Stomach (tissue), 9 donors: ENCODE data around the gene STPG4. TPM values are rescaled to one million over a fixed set of nuclear protein-coding genes. Genes with fewer than 3 reads are reported as not detected.
A peak's percentile ranks its signal among the peaks of the same experiment; 100 is the strongest.

ENCODE experiments used
- DNase-seq, 2 donors: peaks; one replicate each; pipeline versions ENCODE4 v3.0.0 to v3.0.0-alpha.2; 2013 to 2019
- H3K27ac ChIP-seq, 5 donors: fragments of 200-600 bp in 4 of 5; sonication (generic) in 4 of 5; one replicate each; pipeline ENCODE4 v1.5.1; 2013 to 2019; ENCODE audit warnings: mild to moderate bottlenecking in 1 of 5, moderate library complexity in 1 of 5
- H3K27me3 ChIP-seq, 3 donors: fragments of 200-600 bp; sonication (generic); one replicate each; pipeline ENCODE4 v1.5.1; 2017 to 2019; ENCODE audit warnings: mixed run types in 1 of 3
- H3K36me3 ChIP-seq, 4 donors: fragments of 200-600 bp; sonication (generic); 1 replicate in 3 of 4; 2 replicates in 1 of 4; pipeline ENCODE4 v1.5.1; 2016 to 2019
- H3K4me1 ChIP-seq, 4 donors: fragments of 200-600 bp; sonication (generic); one replicate each; pipeline ENCODE4 v1.5.1; 2016 to 2019
- H3K4me3 ChIP-seq, 4 donors: fragments of 200-600 bp; sonication (generic) in 3 of 4; one replicate each; pipeline ENCODE4 v1.5.1; 2016 to 2019; ENCODE audit warnings: mild to moderate bottlenecking in 1 of 4
- H3K9me3 ChIP-seq, 4 donors: fragments of 200-600 bp; sonication (generic); one replicate each; pipeline ENCODE4 v1.5.1; 2016 to 2019
- EP300 ChIP-seq: sonication (generic); formaldehyde crosslinking; IDR thresholded peaks from one replicate; pipeline ENCODE4 v1.6.1; 2017; ENCODE audit warnings: antibody characterized with exemption
- POLR2A ChIP-seq, 4 donors: fragments of 450-650 bp; IDR thresholded peaks; one replicate each; pipeline ENCODE4 v1.6.1; 2016; ENCODE audit warnings: antibody characterized with exemption in 4 of 4, control low read depth in 2 of 4, mild to moderate bottlenecking in 1 of 4, moderate library complexity in 1 of 4
- POLR2AphosphoS5 ChIP-seq, 3 donors: sonication (generic); formaldehyde crosslinking; IDR thresholded peaks; one replicate each; pipeline ENCODE4 v1.6.1; 2016; ENCODE audit warnings: antibody characterized with exemption in 3 of 3
- WGBS, 5 donors: extraction: QIAGEN DNeasy Blood & Tissue Kit in 3 of 5; methylation state at CpG; one replicate each; pipeline versions ENCODE4 v1.1.5 to v1.1.7; 2013 to 2018; 5-methylcytosine and 5-hydroxymethylcytosine counted together
- intact Hi-C: fragments of 100-400 bp; cut with DNase I; formaldehyde crosslinking; loops from one replicate; pipeline ENCODE4 v1.15.1; 2023; ENCODE audit warnings: low total_unique reads
- polyA plus RNA-seq, 3 donors: library from polyadenylated mRNA; stranded (reverse); fragments of 200-250 nt; gene quantifications; one replicate each; pipeline ENCODE4 v1.2.3, GENCODE V29; 2013
- total RNA-seq, 5 donors: library from RNA; depleted of rRNA; stranded (reverse); fragments of >200 nt; gene quantifications; one replicate each; pipeline versions ENCODE4 v1.1.0 to v1.2.3, GENCODE V29; 2014 to 2016
- TF ChIP-seq, protein P1 (sequence below), 7 experiments: fragments of 450-650 bp in 4 of 7; fragments of 200-600 bp in 3 of 7; sonication (generic) in 3 of 7; IDR thresholded peaks; one replicate each; pipeline ENCODE4 v1.5.1; 2016 to 2019; ENCODE audit warnings: antibody characterized with exemption in 7 of 7, control low read depth in 2 of 7, mild to moderate bottlenecking in 1 of 7
- donor health status: healthy with polysubstance abuse.
- donor health status: Bipolar disorder and iron deficiency.
- donor health status: healthy.

The STPG4 gene
- total and polyA plus RNA-seq, 8 donors, result not detected

DNA sequence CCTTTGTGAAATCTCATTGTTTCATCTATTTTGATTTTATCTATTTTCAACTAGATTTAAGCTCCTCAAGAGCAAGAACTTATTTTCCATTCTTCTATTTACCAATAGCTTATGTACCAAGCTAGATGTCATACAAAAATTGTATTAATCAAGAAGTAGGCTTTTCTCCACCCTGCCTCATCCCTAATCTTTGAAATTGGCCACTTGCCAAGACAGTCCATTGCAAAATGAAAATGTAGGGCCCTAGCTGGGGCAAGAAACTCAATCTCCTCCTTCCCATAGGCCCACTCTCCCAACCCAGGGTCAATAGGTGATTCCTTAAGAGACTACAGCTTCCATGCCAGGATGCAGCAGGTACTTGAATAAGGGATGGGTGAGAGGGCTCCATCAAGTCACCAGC lies 39.3 kb upstream of the STPG4 start:
- DNase-seq, result no peak
- no peaks in the 10 kb centered on the region for H3K36me3 ChIP-seq
- no peaks in the 10 kb centered on the region for H3K27me3 ChIP-seq
- TF ChIP-seq POLR2AphosphoS5 (IDR thresholded peaks at IDR 0.05), result no peak
- TF ChIP-seq, protein P1, sequence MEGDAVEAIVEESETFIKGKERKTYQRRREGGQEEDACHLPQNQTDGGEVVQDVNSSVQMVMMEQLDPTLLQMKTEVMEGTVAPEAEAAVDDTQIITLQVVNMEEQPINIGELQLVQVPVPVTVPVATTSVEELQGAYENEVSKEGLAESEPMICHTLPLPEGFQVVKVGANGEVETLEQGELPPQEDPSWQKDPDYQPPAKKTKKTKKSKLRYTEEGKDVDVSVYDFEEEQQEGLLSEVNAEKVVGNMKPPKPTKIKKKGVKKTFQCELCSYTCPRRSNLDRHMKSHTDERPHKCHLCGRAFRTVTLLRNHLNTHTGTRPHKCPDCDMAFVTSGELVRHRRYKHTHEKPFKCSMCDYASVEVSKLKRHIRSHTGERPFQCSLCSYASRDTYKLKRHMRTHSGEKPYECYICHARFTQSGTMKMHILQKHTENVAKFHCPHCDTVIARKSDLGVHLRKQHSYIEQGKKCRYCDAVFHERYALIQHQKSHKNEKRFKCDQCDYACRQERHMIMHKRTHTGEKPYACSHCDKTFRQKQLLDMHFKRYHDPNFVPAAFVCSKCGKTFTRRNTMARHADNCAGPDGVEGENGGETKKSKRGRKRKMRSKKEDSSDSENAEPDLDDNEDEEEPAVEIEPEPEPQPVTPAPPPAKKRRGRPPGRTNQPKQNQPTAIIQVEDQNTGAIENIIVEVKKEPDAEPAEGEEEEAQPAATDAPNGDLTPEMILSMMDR (IDR thresholded peaks at IDR 0.05), result no peak
- TF ChIP-seq POLR2A (IDR thresholded peaks at IDR 0.05), result no peak
- TF ChIP-seq EP300, result no peak
- no peak overlapping the region for H3K27ac ChIP-seq
- H3K4me3 ChIP-seq, result no peak overlapping the region
- peaks cover 12 to 44% (median 27%) of the 10 kb centered on the region in 4 donors for H3K4me1 ChIP-seq
- H3K9me3 ChIP-seq, result no peaks in the 10 kb centered on the region
- intact Hi-C loops, result no loop called here

DNA sequence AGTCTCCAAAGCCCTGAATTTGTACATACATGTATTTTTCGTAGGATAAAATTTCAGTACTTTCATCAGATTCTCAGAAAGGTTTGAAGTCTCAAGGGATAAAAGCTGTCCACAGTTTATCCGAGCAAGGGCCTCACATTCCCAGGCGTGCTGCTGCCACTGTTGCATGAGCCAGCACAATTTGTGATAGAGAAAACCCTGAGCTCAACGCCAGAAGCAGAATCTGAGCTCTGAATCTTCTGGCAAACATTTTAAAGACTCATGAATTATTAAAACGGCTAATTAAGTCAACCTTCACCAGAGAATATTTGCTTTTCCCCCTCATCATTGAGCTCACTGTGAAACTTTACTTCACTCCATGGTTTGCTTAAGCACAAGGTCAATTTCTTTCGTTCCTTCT lies 38.5 kb upstream of the STPG4 start:
- intact Hi-C loops, result no loop called here
- Histone ChIP-seq H3K4me3 (no peak overlapping the region), H3K27ac (peak overlapping the region in 2 of 5 donors; percentile 60 to 64), H3K36me3 (no peaks in the 10 kb centered on the region), H3K4me1 (peaks cover 12 to 44% (median 27%) of the 10 kb centered on the region in 4 donors), H3K27me3 (no peaks in the 10 kb centered on the region), H3K9me3 (no peaks in the 10 kb centered on the region)
- TF ChIP-seq, protein P1 (IDR thresholded peaks at IDR 0.05), result no peak
- TF ChIP-seq POLR2A (IDR thresholded peaks at IDR 0.05) (no peak), EP300 (no peak), POLR2AphosphoS5 (IDR thresholded peaks at IDR 0.05) (no peak)
- 66 to 84% (median 82%) methylated on average over 6 of the region's 6 CpGs for WGBS, 5 donors
- DNase-seq, result peak in 1 of 2 donors; percentile 64

DNA sequence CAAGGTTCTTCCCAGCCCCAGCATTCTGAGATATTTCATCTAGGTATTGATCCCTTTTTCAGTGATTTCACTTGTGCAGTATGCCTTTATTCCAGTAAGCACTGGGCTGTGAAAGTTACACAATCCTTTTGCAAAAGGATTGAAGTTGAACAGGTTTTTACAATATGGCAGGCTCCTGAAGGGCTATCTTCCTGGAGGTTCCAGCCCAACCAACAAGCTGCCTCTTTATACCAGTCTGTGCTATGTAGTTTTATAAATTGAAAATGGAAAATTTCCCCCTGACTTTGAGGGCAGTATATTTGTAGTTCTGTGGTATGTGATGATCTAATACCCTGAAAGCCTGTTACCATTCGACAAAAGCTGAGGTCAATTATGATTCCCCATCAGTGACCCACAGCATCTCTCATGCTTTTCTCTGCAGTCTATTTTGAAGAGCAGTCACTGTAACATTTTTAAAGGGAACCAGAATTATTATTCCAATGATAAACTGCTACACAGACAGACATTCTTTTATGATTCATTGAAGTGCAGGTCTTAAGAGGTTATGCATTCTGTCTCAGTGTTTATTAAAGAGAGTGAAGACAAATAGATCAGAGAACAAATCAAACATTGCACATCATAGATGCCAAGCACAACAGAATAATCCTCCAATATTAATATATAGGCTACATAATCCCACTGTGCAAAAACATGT lies 35.2 kb upstream of the STPG4 start:
- TF ChIP-seq, protein P1 (IDR thresholded peaks at IDR 0.05), result no peak
- TF ChIP-seq POLR2AphosphoS5 (IDR thresholded peaks at IDR 0.05), result no peak
- no peak for TF ChIP-seq POLR2A (IDR thresholded peaks at IDR 0.05)
- TF ChIP-seq EP300, result no peak
- no peaks in the 10 kb centered on the region for H3K36me3 ChIP-seq
- no peaks in the 10 kb centered on the region for H3K9me3 ChIP-seq
- H3K4me3 ChIP-seq, result no peak overlapping the region
- peaks cover 12 to 44% (median 27%) of the 10 kb centered on the region in 4 donors for H3K4me1 ChIP-seq
- peak overlapping the region in 3 of 5 donors; percentile 27 to 60 (median 53) for H3K27ac ChIP-seq
- intact Hi-C loops, result no loop called here
- 46 to 79% (median 62%) methylated on average over 1 of the region's 1 CpG for WGBS, 5 donors
- no peaks in the 10 kb centered on the region for H3K27me3 ChIP-seq
- peak in 1 of 2 donors; percentile 39 for DNase-seq

DNA sequence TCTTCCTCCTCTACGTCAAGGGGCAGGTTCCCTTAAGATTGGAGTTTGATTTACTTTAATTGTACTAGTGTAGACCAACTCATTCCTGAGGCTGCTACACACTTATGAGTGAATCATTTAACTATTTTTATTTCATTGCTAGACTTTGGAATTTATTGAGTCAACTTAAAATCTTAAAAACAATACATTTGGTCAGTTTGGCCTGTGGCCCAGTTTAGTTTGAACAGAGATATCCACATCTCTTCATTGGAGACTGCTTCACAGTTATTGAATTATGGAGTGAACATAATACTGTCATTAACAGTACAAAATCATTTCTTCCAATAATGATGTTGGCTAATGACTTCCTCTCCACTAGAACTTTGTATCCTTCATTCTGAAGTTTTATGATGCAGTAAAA lies 34.5 kb upstream of the STPG4 start:
- Histone ChIP-seq H3K4me1 (peaks cover 12 to 44% (median 27%) of the 10 kb centered on the region in 4 donors), H3K4me3 (no peak overlapping the region), H3K27ac (peak overlapping the region in 3 of 5 donors; percentile 15 to 60 (median 53)), H3K27me3 (no peaks in the 10 kb centered on the region), H3K36me3 (no peaks in the 10 kb centered on the region), H3K9me3 (no peaks in the 10 kb centered on the region)
- intact Hi-C loops, result no loop called here
- DNase-seq, result no peak
- 75 to 92% (median 90%) methylated on average over 1 of the region's 1 CpG for WGBS, 5 donors
- TF ChIP-seq POLR2A (IDR thresholded peaks at IDR 0.05) (no peak), EP300 (no peak), POLR2AphosphoS5 (IDR thresholded peaks at IDR 0.05) (no peak)
- TF ChIP-seq, protein P1 (IDR thresholded peaks at IDR 0.05), result no peak
